Occipital lobe (tissue), 2 donors: ENCODE results near the gene DPP8. TPM values are rescaled to one million over a fixed set of nuclear protein-coding genes. Genes with fewer than 3 reads are reported as not detected.
"Not testable (repeated sequence)": the region's sequence is repeated elsewhere in the genome, so short reads cannot be mapped to it uniquely, and the experiment has no call there.

Experiments
- DNase-seq: peaks from one replicate; lab custom pipeline; 2025; lab: John Stamatoyannopoulos, UW
- total RNA-seq: library from RNA; depleted of rRNA; stranded (reverse); fragments of >200 nt; gene quantifications from one replicate; pipeline ENCODE4 v1.2.3, GENCODE V29; 2014

DPP8 gene
- total RNA-seq, 1 donor from 2014 or later = 83.8 TPM

GRCh38 chr15:65525622-65526021 is 8.1 kb upstream of the DPP8 start:
- DNase-seq = no peak

GRCh38 chr15:65524226-65524625 is 6.7 kb upstream of the DPP8 start:
- DNase-seq = no peak

- DNase-seq = no peak
These were observed 3.9 kb upstream of the DPP8 start for GRCh38 chr15:65521350-65521749.

GRCh38 chr15:65518633-65519285 is 1.3 kb upstream of the DPP8 start:
- no peak for DNase-seq

- DNase-seq = no peak
These were observed 348 bp upstream of the DPP8 start for GRCh38 chr15:65517866-65518207.

- DNase-seq = peak; percentile 22
These were observed 4.6 kb downstream of the DPP8 start for GRCh38 chr15:65512807-65513416.

- no peak for DNase-seq
These were observed 5.3 kb downstream of the DPP8 start for GRCh38 chr15:65512189-65512588.

- DNase-seq = no peak
These were observed 8.2 kb downstream of the DPP8 start for GRCh38 chr15:65509321-65509720.

GRCh38 chr15:65494076-65494475 is 23.4 kb downstream of the DPP8 start:
- DNase-seq = no peak

GRCh38 chr15:65484876-65485275 is 32.6 kb downstream of the DPP8 start:
- DNase-seq = no peak

- no peak for DNase-seq
These were observed 40.6 kb downstream of the DPP8 start for GRCh38 chr15:65476903-65477302.

- no peak for DNase-seq
These were observed 46.6 kb downstream of the DPP8 start for GRCh38 chr15:65470866-65471265.

- no peak for DNase-seq
These were observed 49.1 kb downstream of the DPP8 start for GRCh38 chr15:65468229-65468909.

GRCh38 chr15:65466901-65467300 is 50.6 kb downstream of the DPP8 start:
- DNase-seq = no peak

- DNase-seq = not testable (repeated sequence)
These were observed 54.4 kb downstream of the DPP8 start for GRCh38 chr15:65463096-65463495.

GRCh38 chr15:65460741-65461347 is 56.6 kb downstream of the DPP8 start:
- no peak for DNase-seq

- DNase-seq = not testable (repeated sequence)
These were observed 62.2 kb downstream of the DPP8 start for GRCh38 chr15:65455256-65455655.

GRCh38 chr15:65451989-65452388 is 65.5 kb downstream of the DPP8 start:
- no peak for DNase-seq

- DNase-seq = no peak
These were observed 66.9 kb downstream of the DPP8 start for GRCh38 chr15:65450556-65450955.

- DNase-seq = no peak
These were observed 70.3 kb downstream of the DPP8 start for GRCh38 chr15:65447145-65447544.

- no peak for DNase-seq
These were observed 83.3 kb downstream of the DPP8 start for GRCh38 chr15:65434201-65434600.

- no peak for DNase-seq
These were observed 85.8 kb downstream of the DPP8 start for GRCh38 chr15:65431731-65432130.
